Right atrium auricular region (tissue), 2 donors: ENCODE results near the gene BSN. TPM values are rescaled to one million over a fixed set of nuclear protein-coding genes. Genes with fewer than 3 reads are reported as not detected.

Experiments
- DNase-seq: peaks from one replicate; pipeline ENCODE4 v3.0.0-alpha.2; 2019; ENCODE audit warnings: low spot score
- H3K27ac ChIP-seq, 2 donors: fragments of 200-600 bp; sonication (generic); 1 replicate in 1 of 2; 2 replicates in 1 of 2; pipeline ENCODE4 v1.5.1; 2016 to 2019
- H3K27me3 ChIP-seq, 2 donors: fragments of 200-600 bp; sonication (generic); one replicate each; pipeline versions ENCODE4 v1.5.1 to v1.6.0; 2017 to 2019
- H3K36me3 ChIP-seq: fragments of 200-600 bp; sonication (generic); one replicate; pipeline ENCODE4 v1.5.1; 2016
- H3K4me1 ChIP-seq, 2 donors: fragments of 200-600 bp; sonication (generic); one replicate each; pipeline versions ENCODE4 v1.5.1 to v1.6.0; 2017 to 2019
- H3K4me3 ChIP-seq, 2 donors: fragments of 200-600 bp; sonication (generic); 1 replicate in 1 of 2; 2 replicates in 1 of 2; pipeline ENCODE4 v1.5.1; 2017 to 2019; ENCODE audit warnings: mild to moderate bottlenecking in 1 of 2, moderate library complexity in 1 of 2
- H3K9me3 ChIP-seq, 2 donors: fragments of 200-600 bp; sonication (generic); one replicate each; pipeline ENCODE4 v1.5.1; 2019
- CTCF ChIP-seq, 2 donors: fragments of 200-600 bp; sonication (generic); IDR thresholded peaks; one replicate each; pipeline ENCODE4 v1.5.1; 2019; ENCODE audit warnings: antibody characterized with exemption in 2 of 2
- total RNA-seq, 2 donors: library from RNA; depleted of rRNA; stranded (reverse); fragments of >200 nt; gene quantifications; one replicate each; pipeline ENCODE4 v1.1.0, GENCODE V29; 2016

BSN gene
- total RNA-seq, 2 donors from 2014 or later = 0.41 to 0.63 TPM

GRCh38 chr3:49717211-49717958 is 163.1 kb downstream of the BSN start:
- Histone ChIP-seq H3K27ac (no peak overlapping the region), H3K36me3 (peaks cover 28% of the 10 kb centered on the region), H3K4me3 (no peak overlapping the region), H3K4me1 (peaks cover 0 to 19% of the 10 kb centered on the region in 2 donors), H3K9me3 (no peaks in the 10 kb centered on the region), H3K27me3 (no peaks in the 10 kb centered on the region)
- TF ChIP-seq CTCF (IDR thresholded peaks at IDR 0.05) = no peak
- no peak for DNase-seq

- peaks cover 30% of the 10 kb centered on the region for H3K36me3 ChIP-seq
Measured at GRCh38 chr3:49717959-49718857, 163.9 kb downstream of the BSN start.

GRCh38 chr3:49718858-49719213 is 164.6 kb downstream of the BSN start:
- Histone ChIP-seq H3K9me3 (no peaks in the 10 kb centered on the region), H3K27me3 (no peaks in the 10 kb centered on the region), H3K4me3 (peak overlapping the region; percentile 39 to 62), H3K27ac (no peak overlapping the region), H3K4me1 (peaks cover 0 to 30% of the 10 kb centered on the region in 2 donors), H3K36me3 (peaks cover 30% of the 10 kb centered on the region)
- DNase-seq = no peak
- no peak for TF ChIP-seq CTCF (IDR thresholded peaks at IDR 0.05)

More at GRCh38 chr3:49717959-49718857, 163.9 kb downstream of the BSN start:
- no peaks in the 10 kb centered on the region for H3K9me3 ChIP-seq
- H3K4me3 ChIP-seq = no peak overlapping the region
- no peaks in the 10 kb centered on the region for H3K27me3 ChIP-seq
- no peak for DNase-seq
- H3K27ac ChIP-seq = no peak overlapping the region
- H3K4me1 ChIP-seq = peaks cover 0 to 27% of the 10 kb centered on the region in 2 donors
- TF ChIP-seq CTCF (IDR thresholded peaks at IDR 0.05) = no peak

GRCh38 chr3:49719214-49719884 is 165.1 kb downstream of the BSN start, which contains the start of gene AMIGO3:
AMIGO3 (minus strand) TSS chr3:49719684; CDS start chr3:49719465, 219 bp downstream.
- Histone ChIP-seq H3K27me3 (no peaks in the 10 kb centered on the region), H3K4me3 (peak within 1 kb of the TSS; percentile 39 to 62), H3K36me3 (peaks cover 30% of the 10 kb centered on the region), H3K9me3 (no peaks in the 10 kb centered on the region), H3K4me1 (peaks cover 0 to 33% of the 10 kb centered on the region in 2 donors), H3K27ac (peak within 1 kb of the TSS; percentile 62 to 64)
- TF ChIP-seq CTCF (IDR thresholded peaks at IDR 0.05) = peak; percentile 28 to 67
- DNase-seq = peak; percentile 97

Other genes with a start within 250 kb of the BSN start
- gene USP4, start 214.4 kb upstream of the BSN start, total RNA-seq = 10 to 100 TPM in 1 of 2 donors, 1 to 10 TPM in 1; 9.8 to 13.5 TPM
- gene GPX1, start 196.1 kb upstream of the BSN start, total RNA-seq = 100 to 1,000 TPM; 121 to 276 TPM
- gene RHOA, start 142.5 kb upstream of the BSN start, total RNA-seq = 100 to 1,000 TPM; 292 to 304 TPM
- 10 to 100 TPM; 13.9 to 23.1 TPM for gene TCTA, start 142.1 kb upstream of the BSN start, total RNA-seq
- gene AMT, start 132.0 kb upstream of the BSN start, total RNA-seq = 10 to 100 TPM in 1 of 2 donors, 1 to 10 TPM in 1; 6.6 to 17.6 TPM
- 1 to 10 TPM; 4.8 to 7.4 TPM for gene NICN1, start 125.2 kb upstream of the BSN start, total RNA-seq
- gene DAG1, start 84.2 kb upstream of the BSN start, total RNA-seq = 100 to 1,000 TPM; 115 to 174 TPM
- gene APEH, start 119.9 kb downstream of the BSN start, total RNA-seq = 10 to 100 TPM; 61.1 to 67.5 TPM
- 1 to 10 TPM; 3.9 to 8.0 TPM for gene MST1, start 135.0 kb downstream of the BSN start, total RNA-seq
- 10 to 100 TPM; 29.1 to 29.8 TPM for gene RNF123, start 135.1 kb downstream of the BSN start, total RNA-seq
- 1 to 10 TPM in 1 of 2 donors, under 1 TPM in 1; 0.44 to 1.1 TPM for gene AMIGO3, start 165.2 kb downstream of the BSN start, total RNA-seq
- gene GMPPB, start 169.5 kb downstream of the BSN start, total RNA-seq = 10 to 100 TPM; 12.0 to 21.7 TPM
- gene IP6K1, start 232.1 kb downstream of the BSN start, total RNA-seq = 10 to 100 TPM; 24.0 to 30.9 TPM
- gene CDHR4, start 245.4 kb downstream of the BSN start, total RNA-seq = under 1 TPM in 1 of 2 donors, not detected in 1; 0.20 TPM
- 1 to 10 TPM; 1.8 to 4.2 TPM for gene INKA1, start 248.8 kb downstream of the BSN start, total RNA-seq